NT2/D1 (cell line): ENCODE data around the gene EXOC8.

Experiments
- DNase-seq: peaks from one replicate; pipeline ENCODE4 v3.0.0-alpha.2; 2011; ENCODE audit warnings: low read depth, low spot score
- H3K27me3 ChIP-seq: 2 replicates; pipeline ENCODE4 v1.6.0; 2011; ENCODE audit warnings: mild to moderate bottlenecking; ENCODE audit not compliant: insufficient read length, insufficient read depth
- H3K36me3 ChIP-seq: 2 replicates; pipeline ENCODE4 v1.6.1; 2011; ENCODE audit warnings: mild to moderate bottlenecking, low read length, mixed read lengths; ENCODE audit not compliant: insufficient read depth, insufficient read length
- H3K4me1 ChIP-seq: 2 replicates; pipeline ENCODE4 v1.5.1; 2011; ENCODE audit not compliant: insufficient read depth, insufficient read length
- H3K4me3 ChIP-seq: 2 replicates; pipeline ENCODE4 v1.5.1; 2011; ENCODE audit warnings: low read depth; ENCODE audit not compliant: insufficient read length
- H3K9ac ChIP-seq: 2 replicates; pipeline ENCODE4 v1.6.0; 2011; ENCODE audit warnings: low read depth; ENCODE audit not compliant: insufficient read length
- H3K9me3 ChIP-seq: 2 replicates; pipeline ENCODE4 v1.5.1; 2011; ENCODE audit warnings: mild to moderate bottlenecking, low read length; ENCODE audit not compliant: insufficient read depth
- SUZ12 ChIP-seq: IDR thresholded peaks from 2 replicates; pipeline ENCODE4 v1.6.1; 2011; ENCODE audit not compliant: insufficient read length, insufficient read depth; ENCODE audit errors: extremely low read depth
- YY1 ChIP-seq: IDR thresholded peaks from 2 replicates; pipeline ENCODE4 v1.6.1; 2011; ENCODE audit not compliant: insufficient read length, insufficient read depth
- ZNF274 ChIP-seq: IDR thresholded peaks from 2 replicates; pipeline ENCODE4 v1.6.1; 2011; ENCODE audit warnings: mild to moderate bottlenecking, low read depth, low read length

The EXOC8 gene

DNA sequence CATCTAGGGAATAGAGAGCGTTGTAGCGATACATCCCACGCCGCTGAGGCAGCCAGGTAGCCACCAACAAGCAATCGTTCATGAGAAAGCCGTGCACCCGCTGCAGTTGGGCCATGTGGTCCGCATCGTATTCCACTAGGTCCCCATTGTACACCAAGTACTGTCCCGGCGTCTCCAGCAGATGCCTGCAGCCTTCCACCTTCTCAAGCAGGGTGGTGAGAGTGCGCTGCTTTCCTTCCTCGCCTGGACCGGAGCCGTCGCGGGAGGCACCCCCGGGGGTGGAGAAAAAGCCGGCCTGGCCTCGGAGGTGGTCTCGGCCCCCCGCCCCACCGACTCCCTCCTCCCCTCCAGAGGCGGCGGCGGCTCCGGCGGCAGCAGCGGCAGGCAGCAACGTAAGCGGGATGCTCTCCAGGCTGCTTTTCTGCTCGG lies 595 bp downstream of the EXOC8 start:
- peaks cover 52% of the 10 kb centered on the region for H3K36me3 ChIP-seq
- no peaks in the 10 kb centered on the region for H3K27me3 ChIP-seq
- H3K9ac ChIP-seq = peak overlapping the region; percentile 97
- peak overlapping the region; percentile 94 for H3K4me3 ChIP-seq
- peaks cover 5% of the 10 kb centered on the region for H3K4me1 ChIP-seq
- H3K9me3 ChIP-seq = no peaks in the 10 kb centered on the region
- no peak for DNase-seq
- TF ChIP-seq SUZ12 (no peak), YY1 (no peak), ZNF274 (no peak)

DNA sequence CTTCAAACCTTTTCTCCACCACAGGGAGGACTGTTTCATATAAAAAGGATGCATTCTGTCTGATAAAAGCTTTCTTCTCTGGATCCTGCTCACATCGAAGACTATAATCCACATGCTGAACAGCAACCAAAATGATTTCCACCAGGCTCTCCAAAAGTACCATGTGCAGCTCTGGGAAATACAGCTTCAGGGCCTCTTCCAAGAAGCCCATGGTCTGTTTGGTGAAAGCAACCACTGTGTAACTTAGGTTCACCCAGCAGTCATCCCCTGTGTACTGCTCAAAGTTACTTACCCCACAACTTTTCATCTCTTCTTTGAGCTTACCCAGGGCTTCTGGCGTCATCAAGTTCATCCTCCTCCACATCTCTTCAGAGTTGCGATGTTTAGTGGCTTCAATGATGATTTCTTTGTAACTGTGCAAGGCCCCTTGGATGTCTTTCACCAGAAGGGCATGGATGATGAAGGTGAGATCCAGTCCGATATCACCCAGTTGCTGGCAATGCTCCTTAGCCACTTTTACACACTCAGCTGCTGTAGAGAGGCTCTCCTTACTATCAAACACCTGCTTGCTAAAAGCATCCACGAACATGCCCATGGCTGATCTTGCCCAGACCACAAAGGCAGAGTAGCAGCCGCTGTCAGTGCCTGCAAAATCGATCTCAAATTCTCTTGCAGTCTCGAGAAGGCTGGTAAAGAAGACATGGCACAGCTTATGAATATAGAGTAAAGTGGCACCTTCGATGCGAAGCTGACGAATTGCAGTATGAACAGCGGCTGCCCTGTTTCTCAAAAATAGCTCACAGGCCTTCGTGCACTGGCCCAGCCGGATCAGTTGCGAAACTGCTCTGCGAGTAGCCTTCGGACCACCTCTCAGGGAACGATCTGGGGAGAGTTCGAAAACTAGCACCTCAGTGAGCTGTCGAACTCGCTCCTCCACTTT lies 1.7 kb downstream of the EXOC8 start:
- peaks cover 5% of the 10 kb centered on the region for H3K4me1 ChIP-seq
- H3K27me3 ChIP-seq = no peaks in the 10 kb centered on the region
- H3K4me3 ChIP-seq = peak overlapping the region; percentile 94
- H3K9ac ChIP-seq = peak overlapping the region; percentile 97
- no peaks in the 10 kb centered on the region for H3K9me3 ChIP-seq
- TF ChIP-seq SUZ12 (no peak), ZNF274 (no peak), YY1 (no peak)
- peaks cover 42% of the 10 kb centered on the region for H3K36me3 ChIP-seq
- no peak for DNase-seq

DNA sequence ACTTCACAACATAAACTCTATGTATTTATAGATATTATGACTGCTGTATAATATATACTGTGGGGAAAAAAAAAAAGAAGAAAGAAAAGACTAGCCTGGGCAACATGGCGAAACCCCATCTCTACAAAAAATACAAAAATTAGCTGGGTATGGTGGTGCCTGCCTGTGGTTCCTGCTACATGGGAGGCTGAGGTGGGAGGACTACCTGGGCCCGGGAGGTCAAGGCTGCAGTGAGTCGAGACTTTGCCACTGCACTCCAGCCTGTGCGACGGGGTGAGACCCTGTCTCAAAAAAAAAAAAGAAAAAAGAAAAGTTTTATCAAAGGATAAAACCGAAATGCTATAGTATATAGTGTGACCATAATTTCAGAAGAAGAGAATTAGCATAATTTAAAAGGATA lies 2.7 kb downstream of the EXOC8 start:
- H3K9ac ChIP-seq = no peak overlapping the region
- TF ChIP-seq SUZ12 = no peak
- TF ChIP-seq ZNF274 = no peak
- TF ChIP-seq YY1 = no peak

DNA sequence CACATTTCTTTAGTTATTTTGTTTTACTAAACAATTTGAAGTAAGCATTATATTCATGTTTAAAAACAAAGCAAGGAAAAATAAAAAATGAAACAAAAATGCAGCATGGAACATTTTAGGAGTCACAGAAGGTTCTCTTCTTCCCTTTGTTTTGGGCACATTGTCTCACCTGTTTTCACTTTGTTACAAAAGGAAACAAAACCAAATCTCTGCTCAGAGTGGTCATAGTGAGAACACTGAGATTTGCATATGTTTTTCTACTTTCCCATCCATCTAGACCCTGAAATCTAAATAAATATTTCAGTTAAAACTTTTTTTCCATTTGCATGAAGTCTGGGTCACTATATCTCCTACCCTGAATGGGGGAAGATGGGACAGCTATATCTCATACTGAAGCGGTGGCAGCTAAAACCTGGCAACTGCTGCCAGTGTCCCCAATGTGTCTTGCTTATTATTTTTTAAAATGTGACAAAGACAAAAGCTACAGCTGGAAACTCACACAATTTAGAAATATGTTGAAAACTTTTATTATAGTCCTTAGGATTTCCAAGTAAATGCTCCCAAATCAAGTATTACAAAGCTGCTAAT lies 3.5 kb downstream of the EXOC8 start:
- no peak for DNase-seq
- TF ChIP-seq ZNF274 (no peak), SUZ12 (no peak), YY1 (no peak)
- H3K36me3 ChIP-seq = peaks cover 29% of the 10 kb centered on the region

More for the DNA sequence above, 2.7 kb downstream of the EXOC8 start:
- H3K9me3 ChIP-seq = no peaks in the 10 kb centered on the region
- no peak for DNase-seq
- H3K27me3 ChIP-seq = no peaks in the 10 kb centered on the region
- peaks cover 34% of the 10 kb centered on the region for H3K36me3 ChIP-seq
- H3K4me3 ChIP-seq = peak overlapping the region; percentile 12
- H3K4me1 ChIP-seq = peaks cover 5% of the 10 kb centered on the region

DNA sequence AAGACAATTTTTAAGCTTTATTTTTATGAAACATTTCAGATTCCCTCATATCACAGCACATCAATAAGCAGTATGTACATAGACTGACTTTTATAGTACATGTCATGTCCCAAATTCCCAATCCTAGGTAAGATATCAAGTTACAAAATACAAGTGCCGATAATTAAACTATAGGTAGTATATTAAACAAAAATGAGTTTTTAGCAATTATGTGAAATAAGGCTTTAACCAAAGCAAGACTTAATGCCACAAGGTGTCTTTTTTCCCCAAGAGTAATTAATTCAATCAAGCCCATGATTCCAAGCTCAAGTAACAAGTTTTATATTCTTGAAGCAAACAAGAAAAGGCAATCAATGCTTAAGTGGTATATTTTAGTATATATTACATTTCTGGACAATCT lies 4.9 kb downstream of the EXOC8 start:
- no peaks in the 10 kb centered on the region for H3K9me3 ChIP-seq
- peaks cover 29% of the 10 kb centered on the region for H3K36me3 ChIP-seq
- DNase-seq = no peak
- TF ChIP-seq ZNF274 (no peak), YY1 (no peak), SUZ12 (no peak)
- no peaks in the 10 kb centered on the region for H3K27me3 ChIP-seq
- peaks cover 5% of the 10 kb centered on the region for H3K4me1 ChIP-seq
- no peak overlapping the region for H3K9ac ChIP-seq
- no peak overlapping the region for H3K4me3 ChIP-seq

More for the DNA sequence above, 3.5 kb downstream of the EXOC8 start:
- H3K27me3 ChIP-seq = no peaks in the 10 kb centered on the region
- peak overlapping the region; percentile 9 for H3K9ac ChIP-seq
- H3K4me3 ChIP-seq = peak overlapping the region; percentile 12
- peaks cover 5% of the 10 kb centered on the region for H3K4me1 ChIP-seq
- no peaks in the 10 kb centered on the region for H3K9me3 ChIP-seq

DNA sequence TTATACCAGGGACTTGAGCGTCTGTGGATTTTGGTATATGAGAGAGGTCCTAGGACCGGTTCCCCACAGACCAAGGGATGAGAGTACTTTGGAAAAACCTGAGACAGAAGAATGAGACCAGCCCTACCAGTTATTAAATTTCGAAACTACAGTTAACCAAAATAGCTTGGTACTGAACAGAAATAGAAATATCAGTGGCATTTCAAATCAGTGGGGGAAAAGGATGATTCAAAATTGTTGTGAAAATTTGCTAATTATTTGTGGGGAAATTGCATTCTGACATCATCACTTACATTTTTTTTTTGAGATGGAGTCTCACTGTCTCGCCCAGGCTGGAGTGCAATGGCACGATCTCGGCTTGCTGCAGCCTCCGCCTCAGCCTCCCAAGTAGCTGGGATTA lies 8.2 kb downstream of the EXOC8 start:
- no peak for DNase-seq
- no peak overlapping the region for H3K9ac ChIP-seq
- TF ChIP-seq YY1 (no peak), SUZ12 (no peak), ZNF274 (no peak)
- peaks cover 6% of the 10 kb centered on the region for H3K36me3 ChIP-seq
- H3K27me3 ChIP-seq = no peaks in the 10 kb centered on the region
- H3K4me3 ChIP-seq = no peak overlapping the region
- no peaks in the 10 kb centered on the region for H3K9me3 ChIP-seq
- no peaks in the 10 kb centered on the region for H3K4me1 ChIP-seq

DNA sequence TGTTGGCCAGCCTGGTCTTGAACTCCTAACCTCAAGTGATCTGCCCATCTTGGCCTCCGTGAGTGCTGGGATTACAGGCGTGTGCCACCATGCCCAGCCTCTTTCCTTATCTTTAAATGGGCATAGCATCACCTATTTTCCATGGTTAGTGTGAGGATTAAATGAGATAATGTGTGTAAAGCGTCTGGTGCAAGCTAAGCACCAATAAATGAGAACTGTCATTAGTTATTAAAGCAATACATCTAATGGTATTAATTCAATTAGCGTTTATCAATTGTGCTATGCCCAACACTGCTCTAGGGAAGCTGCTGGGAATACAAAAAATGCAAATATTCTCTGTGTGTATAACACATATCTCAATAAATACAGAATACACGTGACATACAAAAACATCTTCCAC lies 10.0 kb downstream of the EXOC8 start:
- no peak overlapping the region for H3K4me3 ChIP-seq
- no peaks in the 10 kb centered on the region for H3K9me3 ChIP-seq
- no peak overlapping the region for H3K9ac ChIP-seq
- no peak for DNase-seq
- no peaks in the 10 kb centered on the region for H3K36me3 ChIP-seq
- H3K27me3 ChIP-seq = no peaks in the 10 kb centered on the region
- no peaks in the 10 kb centered on the region for H3K4me1 ChIP-seq
- no peak for TF ChIP-seq ZNF274
- no peak for TF ChIP-seq SUZ12
- no peak for TF ChIP-seq YY1
